OCI-LY1 (cell line): ENCODE results near the gene CEBPG.

ENCODE experiments used
- H2AFZ ChIP-seq: fragments of 200-600 bp; sonication (generic), shearing (Covaris generic); 2 replicates; pipeline ENCODE4 v1.6.0; 2014; ENCODE audit warnings: antibody characterized with exemption, mild to moderate bottlenecking, low read length
- H3F3A ChIP-seq: fragments of 200-600 bp; sonication (generic), shearing (Covaris generic); 2 replicates; pipeline ENCODE4 v1.6.0; 2014; ENCODE audit warnings: mild to moderate bottlenecking, antibody characterized with exemption, low read length, moderate library complexity; ENCODE audit not compliant: insufficient read depth
- H3K27ac ChIP-seq: fragments of 200-600 bp; sonication (generic); 2 replicates; pipeline ENCODE4 v1.5.1; 2014; ENCODE audit warnings: low read length, mixed run types, mild to moderate bottlenecking, low read depth; ENCODE audit not compliant: poor library complexity, severe bottlenecking
- H3K27me3 ChIP-seq: fragments of 200-600 bp; sonication (generic); 2 replicates; pipeline ENCODE4 v1.6.0; 2014; ENCODE audit warnings: antibody characterized with exemption, mild to moderate bottlenecking, low read length, moderate library complexity; ENCODE audit not compliant: insufficient read depth
- H3K36me3 ChIP-seq: fragments of 200-600 bp; sonication (generic); 2 replicates; pipeline ENCODE4 v1.6.1; 2014; ENCODE audit warnings: mild to moderate bottlenecking, antibody characterized with exemption, low read length, moderate library complexity, mixed read lengths; ENCODE audit not compliant: insufficient read depth
- H3K4me1 ChIP-seq: fragments of 200-600 bp; sonication (generic); 2 replicates; pipeline ENCODE4 v1.5.1; 2014; ENCODE audit warnings: mild to moderate bottlenecking, low read length, moderate library complexity; ENCODE audit not compliant: insufficient read depth, severe bottlenecking
- H3K4me2 ChIP-seq: fragments of 200-600 bp; sonication (generic), shearing (Covaris generic); 2 replicates; pipeline ENCODE4 v1.6.1; 2014; ENCODE audit warnings: low read length
- H3K4me3 ChIP-seq: fragments of 200-600 bp; sonication (generic); 2 replicates; pipeline ENCODE4 v1.5.1; 2014; ENCODE audit warnings: low read length, low read depth, mild to moderate bottlenecking, mixed read lengths; ENCODE audit not compliant: poor library complexity, severe bottlenecking
- H3K79me2 ChIP-seq: fragments of 200-600 bp; shearing (Covaris generic); 2 replicates; pipeline ENCODE4 v1.6.1; 2016; ENCODE audit warnings: mixed run types, low read length, mixed read lengths; ENCODE audit not compliant: insufficient read depth
- H3K9ac ChIP-seq: fragments of 200-600 bp; sonication (generic), shearing (Covaris generic); 2 replicates; pipeline ENCODE4 v1.6.1; 2014; ENCODE audit warnings: mild to moderate bottlenecking, low read length, mixed read lengths
- H3K9me2 ChIP-seq: fragments of 200-600 bp; sonication (generic), shearing (Covaris generic); 2 replicates; pipeline ENCODE4 v1.6.1; 2014; ENCODE audit warnings: low read depth, mild to moderate bottlenecking, low read length, mixed read lengths
- H3K9me3 ChIP-seq: fragments of 200-600 bp; shearing (Covaris generic); 2 replicates; pipeline ENCODE4 v1.6.1; 2014; ENCODE audit warnings: low read length, mixed read lengths
- H4K20me1 ChIP-seq: fragments of 200-600 bp; sonication (generic), shearing (Covaris generic); 2 replicates; pipeline ENCODE4 v1.6.0; 2016; ENCODE audit warnings: mild to moderate bottlenecking, low read length; ENCODE audit not compliant: insufficient read depth
- EZH2 ChIP-seq: fragments of 200-600 bp; sonication (generic), shearing (Covaris generic); IDR thresholded peaks from 2 replicates; pipeline ENCODE4 v1.8.0; 2017; ENCODE audit warnings: borderline replicate concordance, mixed run types, mild to moderate bottlenecking, antibody characterized with exemption, low read length, moderate library complexity, mixed read lengths
- TF ChIP-seq, protein P1 (sequence below): fragments of 200-600 bp; sonication (generic), shearing (Covaris generic); IDR thresholded peaks from 2 replicates; pipeline ENCODE4 v1.5.1; 2017; ENCODE audit warnings: mild to moderate bottlenecking, antibody characterized with exemption, low read length, moderate library complexity, mixed read lengths

CEBPG gene

GRCh38 chr19:33430674-33431277 lies 57.3 kb downstream of the CEBPG start:
- Histone ChIP-seq H3K4me3 (no peak overlapping the region), H3K27me3 (no peaks in the 10 kb centered on the region), H3K36me3 (no peaks in the 10 kb centered on the region), H3K9me2 (no peaks in the 10 kb centered on the region), H3K79me2 (no peaks in the 10 kb centered on the region), H3F3A (no peaks in the 10 kb centered on the region), H4K20me1 (no peaks in the 10 kb centered on the region), H2AFZ (no peak overlapping the region), H3K9ac (no peak overlapping the region), H3K9me3 (no peaks in the 10 kb centered on the region), H3K27ac (no peak overlapping the region), H3K4me1 (no peaks in the 10 kb centered on the region), H3K4me2 (no peak overlapping the region)
- TF ChIP-seq, protein P1, sequence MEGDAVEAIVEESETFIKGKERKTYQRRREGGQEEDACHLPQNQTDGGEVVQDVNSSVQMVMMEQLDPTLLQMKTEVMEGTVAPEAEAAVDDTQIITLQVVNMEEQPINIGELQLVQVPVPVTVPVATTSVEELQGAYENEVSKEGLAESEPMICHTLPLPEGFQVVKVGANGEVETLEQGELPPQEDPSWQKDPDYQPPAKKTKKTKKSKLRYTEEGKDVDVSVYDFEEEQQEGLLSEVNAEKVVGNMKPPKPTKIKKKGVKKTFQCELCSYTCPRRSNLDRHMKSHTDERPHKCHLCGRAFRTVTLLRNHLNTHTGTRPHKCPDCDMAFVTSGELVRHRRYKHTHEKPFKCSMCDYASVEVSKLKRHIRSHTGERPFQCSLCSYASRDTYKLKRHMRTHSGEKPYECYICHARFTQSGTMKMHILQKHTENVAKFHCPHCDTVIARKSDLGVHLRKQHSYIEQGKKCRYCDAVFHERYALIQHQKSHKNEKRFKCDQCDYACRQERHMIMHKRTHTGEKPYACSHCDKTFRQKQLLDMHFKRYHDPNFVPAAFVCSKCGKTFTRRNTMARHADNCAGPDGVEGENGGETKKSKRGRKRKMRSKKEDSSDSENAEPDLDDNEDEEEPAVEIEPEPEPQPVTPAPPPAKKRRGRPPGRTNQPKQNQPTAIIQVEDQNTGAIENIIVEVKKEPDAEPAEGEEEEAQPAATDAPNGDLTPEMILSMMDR: peak; percentile 85
- no peak for TF ChIP-seq EZH2

DNA sequence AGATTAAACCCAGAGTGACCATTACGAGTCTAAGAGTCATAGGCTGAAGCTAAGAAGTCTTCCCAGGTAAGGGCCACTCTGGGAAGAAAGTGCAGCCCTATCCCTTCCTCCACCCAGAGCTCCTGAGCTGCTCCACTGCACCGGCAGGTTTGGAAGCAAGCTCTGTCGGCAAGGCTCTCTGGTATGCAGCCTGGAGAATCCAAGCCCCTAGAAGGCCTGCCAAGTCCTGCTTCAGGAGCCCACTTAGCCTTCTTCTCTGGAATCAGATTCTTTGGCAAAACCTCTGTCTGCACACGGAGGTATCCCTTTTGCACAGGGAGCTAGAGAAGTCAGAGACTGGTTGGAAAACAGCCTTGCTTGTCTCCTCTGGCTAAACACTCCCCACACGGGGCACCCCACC lies 58.5 kb downstream of the CEBPG start:
- Histone ChIP-seq H3K9ac (no peak overlapping the region), H3K9me2 (no peaks in the 10 kb centered on the region), H3K4me3 (no peak overlapping the region), H3K27me3 (no peaks in the 10 kb centered on the region), H3K27ac (no peak overlapping the region), H3K4me1 (no peaks in the 10 kb centered on the region), H3K9me3 (no peaks in the 10 kb centered on the region), H4K20me1 (no peaks in the 10 kb centered on the region), H3F3A (no peaks in the 10 kb centered on the region), H3K4me2 (no peak overlapping the region), H3K36me3 (no peaks in the 10 kb centered on the region), H2AFZ (no peak overlapping the region), H3K79me2 (no peaks in the 10 kb centered on the region)
- no peak for TF ChIP-seq EZH2
- TF ChIP-seq, protein P1: no peak
